Measurements from ENCODE around the gene RAI1. TPM values are rescaled to one million over a fixed set of nuclear protein-coding genes. Genes with fewer than 3 reads are reported as not detected.

The RAI1 gene
- total RNA-seq, 1 donor from 2014 or later = 24.7 TPM

- Histone ChIP-seq H3K4me1 (peaks cover 6 to 41% of the 10 kb centered on the region in 2 donors), H3K27me3 (no peaks in the 10 kb centered on the region), H3K27ac (peak overlapping the region; percentile 42 to 98), H3K4me3 (no peak overlapping the region), H3K36me3 (no peaks in the 10 kb centered on the region), H3K9me3 (no peaks in the 10 kb centered on the region)
- DNase-seq (ENCODE audit: low spot score in 2 of 2) = no peak
- intact Hi-C loops (cut with DNase I) = loop anchor here (5.0 to 10.0 kb wide), 2 partner anchors 346 to 493 kb away; partner anchors contain the start of genes ALKBH5, ATPAF2 and GID4
- TF ChIP-seq, protein P1, sequence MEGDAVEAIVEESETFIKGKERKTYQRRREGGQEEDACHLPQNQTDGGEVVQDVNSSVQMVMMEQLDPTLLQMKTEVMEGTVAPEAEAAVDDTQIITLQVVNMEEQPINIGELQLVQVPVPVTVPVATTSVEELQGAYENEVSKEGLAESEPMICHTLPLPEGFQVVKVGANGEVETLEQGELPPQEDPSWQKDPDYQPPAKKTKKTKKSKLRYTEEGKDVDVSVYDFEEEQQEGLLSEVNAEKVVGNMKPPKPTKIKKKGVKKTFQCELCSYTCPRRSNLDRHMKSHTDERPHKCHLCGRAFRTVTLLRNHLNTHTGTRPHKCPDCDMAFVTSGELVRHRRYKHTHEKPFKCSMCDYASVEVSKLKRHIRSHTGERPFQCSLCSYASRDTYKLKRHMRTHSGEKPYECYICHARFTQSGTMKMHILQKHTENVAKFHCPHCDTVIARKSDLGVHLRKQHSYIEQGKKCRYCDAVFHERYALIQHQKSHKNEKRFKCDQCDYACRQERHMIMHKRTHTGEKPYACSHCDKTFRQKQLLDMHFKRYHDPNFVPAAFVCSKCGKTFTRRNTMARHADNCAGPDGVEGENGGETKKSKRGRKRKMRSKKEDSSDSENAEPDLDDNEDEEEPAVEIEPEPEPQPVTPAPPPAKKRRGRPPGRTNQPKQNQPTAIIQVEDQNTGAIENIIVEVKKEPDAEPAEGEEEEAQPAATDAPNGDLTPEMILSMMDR (IDR thresholded peaks at IDR 0.05) = no peak
These were observed 10.4 kb downstream of the RAI1 start for GRCh38 chr17:17691468-17692263.

DNA sequence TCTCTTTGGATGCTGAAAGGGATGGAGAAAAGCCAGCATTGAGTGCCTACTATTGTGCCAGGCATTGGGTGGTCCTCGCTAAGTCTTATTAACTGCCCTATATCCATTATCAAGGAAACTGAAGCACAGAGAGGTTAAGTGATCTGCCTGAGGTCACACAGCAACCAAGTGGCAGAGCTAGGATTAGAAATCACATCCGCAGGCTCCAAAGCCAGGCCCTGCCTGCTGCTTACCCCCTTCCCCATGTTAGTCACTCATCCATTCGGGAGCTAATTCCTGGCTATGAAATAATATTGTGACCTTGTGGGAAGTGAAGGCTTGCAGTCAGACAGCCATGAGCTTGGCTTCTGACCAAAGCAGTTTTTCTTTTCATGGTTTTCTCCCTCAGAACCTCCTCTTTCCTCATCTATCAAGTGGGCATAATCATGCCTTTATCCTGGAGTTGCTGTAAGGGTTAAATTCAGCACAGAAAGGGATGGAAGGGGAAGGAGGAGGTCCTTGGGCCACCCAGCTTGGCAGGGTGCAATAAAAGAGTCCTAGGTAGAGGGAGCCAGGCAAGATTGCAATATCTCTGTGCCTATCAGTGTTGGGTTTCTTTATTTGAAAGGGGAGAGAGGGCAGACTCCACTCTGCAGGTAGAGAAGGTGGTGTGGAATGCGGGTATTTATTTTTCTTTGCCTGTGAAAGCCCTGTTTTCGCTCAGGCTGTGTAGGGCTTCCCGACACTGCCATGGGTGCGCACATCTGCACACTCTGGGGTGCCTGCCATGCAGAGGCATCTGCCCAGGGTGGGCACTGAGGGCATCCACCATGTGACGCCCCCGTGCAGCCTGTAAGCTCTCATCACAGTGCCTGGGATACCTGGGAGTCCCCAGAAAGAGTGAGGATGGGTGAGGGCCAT is 11.3 kb downstream of the RAI1 start:
- no peak for DNase-seq (ENCODE audit: low spot score in 2 of 2)
- Histone ChIP-seq H3K4me1 (peaks cover 6 to 46% of the 10 kb centered on the region in 2 donors), H3K27ac (peak overlapping the region; percentile 98 to 99), H3K27me3 (no peaks in the 10 kb centered on the region), H3K36me3 (no peaks in the 10 kb centered on the region), H3K4me3 (no peak overlapping the region), H3K9me3 (no peaks in the 10 kb centered on the region)
- intact Hi-C loops (cut with DNase I) = loop anchor here (5.0 to 10.0 kb wide), 2 partner anchors 345 to 492 kb away; partner anchors contain the start of genes ALKBH5, ATPAF2 and GID4
- TF ChIP-seq, protein P1 (IDR thresholded peaks at IDR 0.05) = no peak

DNA sequence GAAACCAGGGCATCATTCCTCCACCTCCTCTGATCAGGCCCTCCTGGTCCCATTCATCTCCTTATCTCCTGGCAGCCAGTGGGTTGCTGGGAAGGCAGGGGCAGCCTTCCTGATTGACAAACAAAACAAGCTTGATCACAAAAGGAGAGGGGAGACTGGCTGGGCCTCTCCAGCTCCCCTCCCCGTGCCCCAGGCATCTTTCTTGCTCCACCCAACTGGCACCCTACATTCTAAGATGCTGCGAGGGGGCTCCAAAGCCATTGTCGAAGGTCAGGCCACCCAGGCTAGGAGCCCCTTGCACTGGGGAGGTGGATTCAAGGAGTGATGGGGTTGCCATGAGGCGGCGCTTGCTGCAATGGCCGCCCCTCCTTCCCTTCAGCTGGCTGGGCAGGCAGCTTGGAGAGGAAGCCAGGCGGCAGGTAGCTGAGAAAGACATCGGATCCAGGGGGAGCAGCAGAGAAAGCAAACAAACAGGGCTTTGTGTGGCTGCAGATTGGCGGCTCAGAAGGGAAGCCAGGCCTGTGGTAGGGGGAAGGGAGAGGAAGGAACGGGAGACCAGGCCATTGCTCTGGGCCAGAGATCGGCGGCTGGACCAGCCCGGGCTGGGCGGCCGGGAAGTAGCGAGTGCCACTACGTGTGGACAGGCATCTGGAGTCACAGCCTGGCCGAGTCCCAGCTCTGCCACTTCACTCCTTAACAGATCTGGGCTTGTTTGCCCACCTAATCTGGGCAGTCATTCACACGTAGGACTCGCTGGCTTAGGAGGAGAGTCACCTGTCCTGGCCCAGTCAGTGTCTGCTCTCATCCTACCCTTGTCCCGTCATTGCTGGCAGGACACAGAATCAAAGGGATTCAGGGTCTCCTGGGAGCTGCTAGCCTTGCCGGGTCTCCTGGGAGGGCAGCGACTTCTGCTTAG is 12.3 kb downstream of the RAI1 start:
- Histone ChIP-seq H3K36me3 (no peaks in the 10 kb centered on the region), H3K27ac (peak overlapping the region; percentile 98 to 99), H3K9me3 (no peaks in the 10 kb centered on the region), H3K4me1 (peaks cover 6 to 46% of the 10 kb centered on the region in 2 donors), H3K4me3 (peak overlapping the region; percentile 71 to 78), H3K27me3 (no peaks in the 10 kb centered on the region)
- TF ChIP-seq, protein P1 (IDR thresholded peaks at IDR 0.05) = no peak
- intact Hi-C loops (cut with DNase I) = loop anchor here (1.0 to 10.0 kb wide), 5 partner anchors 11 to 491 kb away; partner anchors contain the start of genes ALKBH5, ATPAF2 and GID4
- DNase-seq (ENCODE audit: low spot score in 2 of 2) = peak in 1 of 2 donors; percentile 81

GRCh38 chr17:17694169-17695081 is 13.2 kb downstream of the RAI1 start:
- Histone ChIP-seq H3K27ac (peak overlapping the region; percentile 98 to 99), H3K27me3 (no peaks in the 10 kb centered on the region), H3K4me1 (peaks cover 6 to 51% of the 10 kb centered on the region in 2 donors), H3K4me3 (peak overlapping the region; percentile 71 to 78), H3K36me3 (no peaks in the 10 kb centered on the region), H3K9me3 (no peaks in the 10 kb centered on the region)
- DNase-seq (ENCODE audit: low spot score in 2 of 2) = peak; percentile 48 to 88
- TF ChIP-seq, protein P1 (IDR thresholded peaks at IDR 0.05) = no peak
- intact Hi-C loops (cut with DNase I) = loop anchor here (1.0 to 10.0 kb wide), 5 partner anchors 12 to 490 kb away; partner anchors contain the start of genes ALKBH5, ATPAF2 and GID4
